ENCODE results near the gene JOSD2. TPM values are rescaled to one million over a fixed set of nuclear protein-coding genes. Genes with fewer than 3 reads are reported as not detected.
"Not testable (repeated sequence)": the region's sequence is repeated elsewhere in the genome, so short reads cannot be mapped to it uniquely, and the experiment has no call there.

The JOSD2 gene
- polyA plus RNA-seq, 3 donors from 2014 or later = 21.4 to 28.2 (median 26.1) TPM

DNA sequence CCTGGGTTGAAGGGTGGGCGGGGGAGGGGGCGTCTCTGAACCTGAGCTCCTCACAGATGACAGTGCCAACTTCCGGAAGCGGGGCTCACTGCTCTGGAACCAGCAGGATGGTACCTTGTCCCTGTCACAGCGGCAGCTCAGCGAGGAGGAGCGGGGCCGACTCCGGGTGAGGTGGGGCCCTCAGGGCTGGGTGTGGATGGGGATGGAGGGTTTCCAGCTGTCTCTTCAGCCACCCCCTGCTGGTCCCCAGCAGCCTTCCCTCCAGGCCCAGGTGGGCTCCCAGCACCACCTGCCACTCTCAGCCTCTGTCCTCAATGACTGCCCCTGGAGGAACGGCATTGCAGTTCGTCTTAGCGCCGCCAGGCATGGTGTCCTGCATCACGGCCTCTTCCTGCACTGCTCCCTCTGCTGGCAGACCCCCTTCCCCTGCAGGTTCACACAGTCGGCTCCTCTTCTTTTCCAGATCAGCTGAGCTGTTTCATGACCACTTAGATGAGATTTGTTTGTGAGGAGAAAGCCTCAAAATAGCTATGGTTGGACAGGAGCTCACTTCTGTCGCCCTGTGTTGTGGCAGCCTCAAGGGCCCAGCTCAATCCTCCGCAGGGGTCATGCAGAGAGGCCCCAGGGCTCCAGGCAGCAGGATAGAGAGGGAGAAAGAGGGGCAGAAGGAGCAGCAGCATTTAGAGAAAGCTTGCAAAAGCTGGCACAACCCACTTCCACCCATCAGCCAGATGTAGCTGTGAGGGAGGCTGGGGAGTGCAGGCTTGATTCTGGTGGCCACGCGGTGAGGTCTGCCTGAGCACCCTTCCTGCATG is 31.9 kb downstream of the JOSD2 start:
- peaks cover 5 to 12% (median 6%) of the 10 kb centered on the region in 3 donors for H3K36me3 Mint-ChIP-seq
- peak overlapping the region in 1 of 6 donors; percentile 67 for H3K27ac Mint-ChIP-seq
- peaks cover 21 to 26% of the 10 kb centered on the region in 2 donors for H3K4me1 Mint-ChIP-seq
- H3K4me3 Mint-ChIP-seq = peak overlapping the region in 2 of 5 donors; percentile 32 to 69
- H3K9me3 Mint-ChIP-seq = no peaks in the 10 kb centered on the region
- no peak for DNase-seq
- H3K27me3 Mint-ChIP-seq (ENCODE audit: low read depth in 3 of 3) = peaks cover 6 to 12% (median 7%) of the 10 kb centered on the region in 3 donors

DNA sequence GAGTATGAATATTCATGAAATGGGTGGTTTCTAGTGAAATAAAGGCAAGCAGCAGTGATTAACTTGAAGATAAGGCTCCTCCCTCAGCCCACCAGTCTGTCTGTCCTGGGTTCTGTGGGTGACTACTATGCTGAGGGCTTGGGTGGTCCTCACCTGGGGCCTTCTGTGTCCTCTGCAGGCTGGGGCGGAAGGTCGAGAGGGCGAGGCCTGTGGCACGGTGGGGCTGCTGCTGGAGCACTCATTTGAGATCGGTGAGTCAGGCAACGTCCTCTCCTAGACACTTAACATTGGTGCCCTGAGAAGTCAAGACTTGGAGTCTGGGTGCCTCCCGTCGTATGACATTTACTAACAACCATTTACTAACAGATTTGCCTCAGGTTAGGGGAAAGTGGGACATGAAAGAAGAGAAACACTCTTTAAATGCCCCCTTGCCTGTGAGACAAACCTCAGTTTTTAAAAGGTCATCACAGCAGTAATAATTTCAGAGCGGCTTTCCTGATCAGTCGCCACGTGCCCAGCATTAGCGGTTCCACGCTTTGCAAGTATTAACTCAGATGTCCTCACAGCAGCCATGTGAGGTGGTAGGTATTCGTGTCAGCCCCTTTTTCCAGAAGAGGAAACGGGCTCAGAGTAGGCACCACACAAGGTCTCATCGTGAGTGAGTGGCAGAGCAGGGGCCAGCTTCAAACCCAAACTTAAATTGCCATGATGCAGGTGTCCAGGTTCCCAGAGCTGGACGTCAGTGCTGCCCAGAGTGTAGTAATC is 33.1 kb downstream of the JOSD2 start:
- Mint-ChIP-seq H3K4me1 (peaks cover 21 to 26% of the 10 kb centered on the region in 2 donors), H3K9me3 (no peaks in the 10 kb centered on the region), H3K27ac (peak overlapping the region in 4 of 6 donors; percentile 71 to 91 (median 85)), H3K4me3 (peak overlapping the region; percentile 97 to 99 (median 98)), H3K27me3 (ENCODE audit: low read depth in 3 of 3) (peaks cover 7 to 12% (median 8%) of the 10 kb centered on the region in 3 donors), H3K36me3 (peaks cover 0 to 7% (median under 1%) of the 10 kb centered on the region in 3 donors)
- DNase-seq = no peak

DNA sequence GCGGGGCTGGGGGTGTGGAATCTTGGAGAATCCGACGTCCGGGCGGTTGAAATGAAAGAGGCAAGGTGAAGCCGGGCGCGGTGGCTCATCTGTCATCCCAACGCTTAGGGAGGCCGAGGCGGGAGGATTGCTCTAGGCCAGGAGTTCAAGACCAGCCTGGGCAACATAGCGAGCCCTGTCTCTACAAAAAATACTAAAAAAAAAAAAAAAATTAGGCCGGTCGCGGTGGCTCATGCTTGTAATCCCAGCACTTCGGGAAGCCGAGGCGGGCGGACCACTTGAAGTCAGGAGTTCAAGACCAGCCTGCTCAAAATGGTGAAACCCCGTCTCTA is 34.1 kb downstream of the JOSD2 start:
- Mint-ChIP-seq H3K36me3 (peaks cover 0 to 7% (median 0%) of the 10 kb centered on the region in 3 donors), H3K27ac (peak overlapping the region; percentile 89 to 96 (median 92)), H3K4me3 (peak overlapping the region; percentile 97 to 99 (median 98)), H3K27me3 (ENCODE audit: low read depth in 3 of 3) (peaks cover 7 to 12% (median 8%) of the 10 kb centered on the region in 3 donors), H3K4me1 (peaks cover 21 to 26% of the 10 kb centered on the region in 2 donors), H3K9me3 (no peaks in the 10 kb centered on the region)
- no peak for DNase-seq

DNA sequence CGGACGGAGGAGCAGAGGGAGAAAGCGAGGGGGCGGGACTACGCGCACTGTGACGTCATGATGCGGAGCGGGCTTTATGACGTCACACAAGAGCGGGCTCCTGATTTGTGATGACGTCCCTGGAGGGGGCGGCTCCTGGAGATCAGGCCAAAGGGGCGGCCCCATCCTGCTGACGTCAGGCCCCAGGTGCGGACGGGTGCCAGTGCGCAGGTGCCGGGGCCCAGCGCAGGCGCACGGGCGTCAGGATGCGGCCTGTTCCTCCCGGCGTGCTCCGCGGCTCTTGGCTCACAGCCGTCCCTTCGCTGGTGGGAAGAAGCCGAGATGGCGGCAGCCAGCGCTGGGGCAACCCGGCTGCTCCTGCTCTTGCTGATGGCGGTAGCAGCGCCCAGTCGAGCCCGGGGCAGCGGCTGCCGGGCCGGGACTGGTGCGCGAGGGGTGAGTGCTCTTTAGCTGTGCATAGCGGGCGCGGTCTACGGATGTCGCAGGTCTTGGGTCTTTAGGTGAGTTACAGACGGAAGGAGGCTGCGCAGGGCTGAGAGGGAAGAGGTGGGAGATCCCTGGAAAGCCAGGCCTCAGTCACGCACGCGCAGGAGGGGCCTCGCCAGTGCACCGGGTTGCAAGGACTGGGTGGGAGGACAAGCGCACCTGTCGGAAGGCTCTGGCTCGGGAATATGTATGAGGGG is 34.6 kb downstream of the JOSD2 start, which contains the start of the genes EMC10 and GARIN5A:
TSS of gene EMC10 (plus strand) at position 284 of the 683 bp plus-strand sequence. CDS start at position 322, 38 bp downstream.
TSS of gene GARIN5A (minus strand) at position 625 of the 683 bp plus-strand sequence. CDS start at position 165, 460 bp downstream.
- peak within 1 kb of the TSS; percentile 89 to 96 (median 92) for H3K27ac Mint-ChIP-seq
- H3K27me3 Mint-ChIP-seq (ENCODE audit: low read depth in 3 of 3) = peaks cover 7 to 12% (median 8%) of the 10 kb centered on the region in 3 donors
- DNase-seq = peak; percentile 91 to 93 (median 92)
- peak within 1 kb of the TSS; percentile 97 to 99 (median 98) for H3K4me3 Mint-ChIP-seq
- H3K36me3 Mint-ChIP-seq = peaks cover 0 to 7% (median 0%) of the 10 kb centered on the region in 3 donors
- no peaks in the 10 kb centered on the region for H3K9me3 Mint-ChIP-seq
- H3K4me1 Mint-ChIP-seq = peaks cover 21 to 26% of the 10 kb centered on the region in 2 donors

DNA sequence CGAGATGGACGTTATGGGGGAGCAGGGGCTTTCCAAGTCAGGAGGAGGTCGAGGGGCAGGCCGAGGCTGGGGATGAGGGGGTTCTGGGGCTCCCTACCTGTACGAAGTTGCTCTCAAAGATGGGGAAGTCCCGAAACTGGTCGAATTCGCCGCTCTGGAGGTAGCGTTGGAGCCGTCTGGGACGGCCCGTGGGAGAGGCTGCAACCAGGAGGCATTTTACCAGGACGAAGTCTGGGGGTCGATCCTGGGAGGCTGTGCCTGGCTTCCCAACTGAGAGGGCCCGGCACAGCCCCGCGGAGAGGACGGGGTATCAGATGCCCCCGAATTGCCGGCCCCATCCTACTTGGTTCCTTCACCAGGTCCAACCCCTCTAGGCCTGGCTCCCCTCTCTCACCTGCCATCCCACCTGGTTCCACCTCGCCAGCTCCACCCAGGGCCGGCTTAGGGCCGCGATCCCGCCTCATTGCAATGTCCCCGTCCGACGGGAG is 35.2 kb downstream of the JOSD2 start:
- no peaks in the 10 kb centered on the region for H3K9me3 Mint-ChIP-seq
- H3K27me3 Mint-ChIP-seq (ENCODE audit: low read depth in 3 of 3) = peaks cover 7 to 13% (median 7%) of the 10 kb centered on the region in 3 donors
- no peak for DNase-seq
- H3K4me1 Mint-ChIP-seq = peaks cover 21 to 26% of the 10 kb centered on the region in 2 donors
- H3K27ac Mint-ChIP-seq = peak overlapping the region; percentile 76 to 94 (median 86)
- H3K4me3 Mint-ChIP-seq = peak overlapping the region; percentile 97 to 99 (median 98)
- H3K36me3 Mint-ChIP-seq = peaks cover 0 to 7% (median 0%) of the 10 kb centered on the region in 3 donors

DNA sequence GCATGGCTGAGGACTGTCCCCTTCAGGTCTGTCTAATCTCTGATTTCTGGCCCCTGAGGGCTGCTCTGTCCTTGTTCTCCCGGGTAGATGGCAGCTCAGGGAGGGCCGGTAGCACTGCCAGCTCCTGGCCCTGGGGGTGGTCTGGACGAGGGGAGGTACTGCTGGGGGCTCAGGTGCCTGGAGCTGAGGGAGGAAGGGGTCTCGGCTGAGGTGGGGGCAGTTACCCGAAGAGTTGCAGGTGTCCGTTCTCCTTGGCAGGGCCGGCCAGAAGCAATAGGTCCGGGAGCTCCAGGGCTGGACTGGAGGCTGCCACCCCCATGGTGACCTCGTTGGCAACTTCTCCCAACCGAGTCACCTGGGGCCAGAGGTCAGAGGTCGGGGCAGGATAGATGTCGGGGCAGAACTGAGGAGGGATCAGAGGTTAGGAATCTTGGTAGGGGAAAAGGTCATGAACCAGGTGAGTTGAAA is 35.9 kb downstream of the JOSD2 start:
- peaks cover 21 to 26% of the 10 kb centered on the region in 2 donors for H3K4me1 Mint-ChIP-seq
- H3K36me3 Mint-ChIP-seq = peaks cover 0 to 7% (median 0%) of the 10 kb centered on the region in 3 donors
- peak overlapping the region; percentile 63 to 79 (median 72) for H3K4me3 Mint-ChIP-seq
- no peaks in the 10 kb centered on the region for H3K9me3 Mint-ChIP-seq
- H3K27ac Mint-ChIP-seq = peak overlapping the region; percentile 30 to 94 (median 86)
- peaks cover 5 to 13% (median 7%) of the 10 kb centered on the region in 3 donors for H3K27me3 Mint-ChIP-seq (ENCODE audit: low read depth in 3 of 3)
- no peak for DNase-seq

DNA sequence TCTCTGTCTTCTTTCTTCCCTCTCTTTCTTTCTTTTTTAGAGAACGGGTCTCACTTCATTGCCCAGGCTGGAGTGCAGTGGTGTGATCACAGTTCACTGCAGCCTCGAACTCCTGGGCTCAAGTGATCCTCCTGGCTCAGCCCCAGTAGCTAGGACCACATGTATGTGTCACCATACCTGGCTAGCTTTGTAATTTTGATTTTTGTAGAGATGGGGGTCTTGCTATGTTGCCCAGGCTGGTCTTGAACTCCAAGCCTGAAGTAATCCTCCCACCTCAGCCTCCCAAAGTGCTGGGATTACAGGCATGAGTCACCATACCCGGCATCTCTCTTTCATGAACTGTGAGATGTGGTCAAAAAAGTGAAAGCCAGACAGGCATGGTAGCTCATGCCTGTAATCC is 37.7 kb downstream of the JOSD2 start:
- H3K9me3 Mint-ChIP-seq, H3K4me3 Mint-ChIP-seq, DNase-seq, H3K36me3 Mint-ChIP-seq: not testable (repeated sequence)
- Mint-ChIP-seq H3K27ac (peak overlapping the region in 3 of 6 donors; percentile 37 to 73 (median 58)), H3K4me1 (peaks cover 18 to 20% of the 10 kb centered on the region in 2 donors), H3K27me3 (ENCODE audit: low read depth in 3 of 3) (peaks cover 5 to 13% (median 7%) of the 10 kb centered on the region in 3 donors)

DNA sequence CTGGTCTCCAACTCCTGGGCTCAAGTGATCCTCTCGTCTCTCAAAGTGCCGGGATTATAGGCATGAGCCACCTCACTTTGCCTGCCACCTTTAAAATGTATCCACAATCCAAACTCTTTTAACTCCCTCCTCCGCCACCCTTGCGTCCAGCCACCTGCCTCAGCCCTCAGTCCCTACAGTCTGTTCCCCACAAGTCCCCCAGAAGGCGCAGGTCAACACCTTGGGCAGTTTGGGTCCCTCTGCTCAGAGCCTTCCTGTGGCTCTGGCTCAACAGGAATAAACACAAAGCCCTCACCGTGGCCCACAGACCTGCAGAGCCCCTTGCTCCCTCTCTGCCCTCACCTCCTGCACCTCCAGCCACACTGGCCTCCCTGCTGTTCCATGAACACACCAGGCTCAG is 42.2 kb downstream of the JOSD2 start:
- H3K27ac Mint-ChIP-seq = peak overlapping the region in 1 of 6 donors; percentile 56
- no peaks in the 10 kb centered on the region for H3K4me1 Mint-ChIP-seq
- no peaks in the 10 kb centered on the region for H3K9me3 Mint-ChIP-seq
- H3K4me3 Mint-ChIP-seq = no peak overlapping the region
- no peaks in the 10 kb centered on the region for H3K36me3 Mint-ChIP-seq
- no peak for DNase-seq
- peaks cover 0 to 3% (median 2%) of the 10 kb centered on the region in 3 donors for H3K27me3 Mint-ChIP-seq (ENCODE audit: low read depth in 3 of 3)

DNA sequence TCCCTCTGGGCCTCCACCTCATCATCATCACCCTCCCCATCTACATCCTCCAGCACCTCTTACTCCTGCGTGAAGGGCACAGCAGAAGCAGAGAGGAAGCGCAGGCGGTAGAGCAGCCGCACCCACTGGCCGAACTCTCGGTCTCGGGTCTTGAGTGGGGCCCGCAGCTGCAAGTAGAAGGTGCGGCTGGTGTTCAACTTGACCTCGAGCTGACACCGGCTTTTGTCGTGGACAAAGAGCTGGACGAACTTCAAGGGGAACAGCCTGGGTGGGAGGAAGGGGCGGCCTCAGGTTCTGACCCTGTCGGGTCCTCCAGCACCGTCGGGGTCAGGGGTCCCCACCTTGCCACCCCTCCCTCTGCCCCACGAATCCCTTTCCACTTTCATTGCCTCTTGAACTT is 43.4 kb downstream of the JOSD2 start:
- no peaks in the 10 kb centered on the region for H3K36me3 Mint-ChIP-seq
- H3K27me3 Mint-ChIP-seq (ENCODE audit: low read depth in 3 of 3) = peaks cover 0 to 3% (median 2%) of the 10 kb centered on the region in 3 donors
- H3K4me1 Mint-ChIP-seq = no peaks in the 10 kb centered on the region
- H3K27ac Mint-ChIP-seq = no peak overlapping the region
- no peak for DNase-seq
- no peaks in the 10 kb centered on the region for H3K9me3 Mint-ChIP-seq
- no peak overlapping the region for H3K4me3 Mint-ChIP-seq

DNA sequence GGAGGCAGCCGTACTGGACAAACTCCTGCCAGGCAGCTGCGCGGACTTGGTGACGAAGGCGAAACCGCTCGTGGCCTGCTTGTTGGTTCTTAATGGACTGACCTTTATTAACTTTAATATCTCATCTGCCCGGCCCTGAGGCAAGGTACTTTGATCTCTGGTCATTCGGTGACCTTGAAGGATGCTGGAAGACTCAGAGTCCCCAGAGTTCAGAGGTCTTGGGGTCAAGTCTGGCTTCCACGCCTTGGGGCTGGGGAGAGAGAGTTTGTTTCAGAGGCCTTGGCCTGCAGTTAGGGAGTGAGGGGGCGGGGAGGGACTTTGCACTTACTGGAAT is 44.3 kb downstream of the JOSD2 start:
- no peaks in the 10 kb centered on the region for H3K36me3 Mint-ChIP-seq
- peaks cover 0 to 5% (median 3%) of the 10 kb centered on the region in 3 donors for H3K27me3 Mint-ChIP-seq (ENCODE audit: low read depth in 3 of 3)
- DNase-seq = no peak
- no peak overlapping the region for H3K4me3 Mint-ChIP-seq
- H3K27ac Mint-ChIP-seq = no peak overlapping the region
- H3K9me3 Mint-ChIP-seq = no peaks in the 10 kb centered on the region
- no peaks in the 10 kb centered on the region for H3K4me1 Mint-ChIP-seq

DNA sequence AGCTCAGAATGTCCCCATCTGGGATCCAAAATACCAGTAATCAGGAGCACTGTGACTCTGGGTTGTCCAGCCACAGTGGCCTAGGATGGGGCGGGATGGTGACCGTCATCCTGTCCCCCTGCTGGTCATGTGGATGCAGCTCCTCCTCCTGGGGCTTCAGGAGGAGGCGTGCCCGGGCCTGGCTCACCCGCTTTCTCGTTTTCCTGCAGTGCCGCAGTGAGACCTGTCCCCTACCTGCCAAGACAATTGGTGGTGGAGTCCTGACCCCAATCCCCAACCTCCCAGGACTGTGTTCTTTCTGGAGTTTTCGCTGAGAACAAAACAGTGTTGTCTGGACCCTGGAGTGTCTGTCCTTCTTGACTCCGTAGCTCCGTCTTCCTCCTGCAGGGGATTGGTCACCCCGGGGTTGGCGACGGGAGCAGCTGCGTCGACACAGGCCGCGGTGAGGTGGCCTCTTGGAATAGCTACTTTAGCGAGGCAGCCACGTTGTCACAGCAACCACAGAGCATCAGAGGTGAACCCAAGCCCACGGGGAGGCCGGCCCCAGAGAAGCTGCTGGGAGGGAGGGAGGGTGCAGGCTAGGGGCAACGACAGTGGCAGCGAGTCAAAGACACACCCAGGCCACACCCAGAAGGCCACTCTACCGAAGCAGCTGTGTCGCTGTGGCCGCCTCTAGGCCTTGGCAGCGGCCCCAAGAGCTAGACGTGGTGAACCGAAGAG is 44.8 kb downstream of the JOSD2 start:
- DNase-seq = no peak
- no peak overlapping the region for H3K4me3 Mint-ChIP-seq
- peaks cover 0 to 5% (median 2%) of the 10 kb centered on the region in 3 donors for H3K27me3 Mint-ChIP-seq (ENCODE audit: low read depth in 3 of 3)
- H3K36me3 Mint-ChIP-seq = no peaks in the 10 kb centered on the region
- H3K27ac Mint-ChIP-seq = no peak overlapping the region
- H3K9me3 Mint-ChIP-seq = no peaks in the 10 kb centered on the region
- H3K4me1 Mint-ChIP-seq = no peaks in the 10 kb centered on the region

DNA sequence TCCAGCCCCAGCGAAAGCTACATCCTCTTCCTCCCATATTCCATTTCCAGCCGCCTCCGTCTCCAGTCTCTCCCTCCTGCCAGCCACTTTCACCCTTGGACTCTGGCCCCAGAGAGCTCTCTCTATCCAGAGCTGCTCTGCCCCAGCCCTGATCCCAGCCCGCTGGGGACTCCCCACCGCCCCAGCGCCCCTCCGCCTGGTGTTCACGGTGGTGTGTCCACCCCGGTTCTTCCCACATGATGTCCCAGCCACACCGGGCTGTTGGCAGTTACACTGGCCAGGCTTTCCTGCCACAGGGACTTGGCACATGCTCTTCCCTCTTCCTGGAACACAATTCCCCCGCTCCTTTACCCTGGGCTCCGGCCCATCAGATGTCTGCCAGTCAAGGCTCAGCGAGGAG is 46.0 kb downstream of the JOSD2 start:
- Mint-ChIP-seq H3K9me3 (no peaks in the 10 kb centered on the region), H3K4me1 (no peaks in the 10 kb centered on the region), H3K27me3 (ENCODE audit: low read depth in 3 of 3) (peaks cover 0 to 5% (median 3%) of the 10 kb centered on the region in 3 donors), H3K27ac (no peak overlapping the region), H3K36me3 (no peaks in the 10 kb centered on the region), H3K4me3 (no peak overlapping the region)
- DNase-seq = no peak

All from immature natural killer cell (primary cell).